MCF 10A (cell line): ENCODE results near the gene TGFB3. TPM values are rescaled to one million over a fixed set of nuclear protein-coding genes. Genes with fewer than 3 reads are reported as not detected.

Source experiments
- BruUV-seq: library from RNA; stranded (reverse); fragments of 400-500 nt; replicated peaks from 2 replicates; lab custom pipeline; 2021; lab: Mats Ljungman, UMichigan
- CTCF ChIA-PET: fragments of 300-600 bp; sonication (Branson Sonifier 250); formaldehyde crosslinking; extraction: SDS; loops from one replicate; lab custom pipeline; 2021; ENCODE audit warnings: antibody characterized with exemption, inconsistent platforms; lab: Yijun Ruan, JAX
- POLR2A ChIA-PET: fragments of 300-600, 350-650 bp; sonication (Branson Sonifier 250); formaldehyde crosslinking; extraction: SDS; loops from one replicate; lab custom pipeline; 2020; ENCODE audit warnings: antibody characterized with exemption, inconsistent platforms; lab: Yijun Ruan, JAX
- DNase-seq: peaks from one replicate; pipeline ENCODE4 v3.0.0-alpha.2; 2018; ENCODE audit not compliant: unreplicated experiment
- H3K27ac Mint-ChIP-seq: one replicate; pipeline ENCODE4 v1.8.0; 2022; ENCODE audit warnings: mild to moderate bottlenecking, low read depth, mixed read lengths; ENCODE audit not compliant: unreplicated experiment
- H3K27me3 Mint-ChIP-seq: one replicate; pipeline ENCODE4 v1.8.0; 2022; ENCODE audit warnings: mixed read lengths; ENCODE audit not compliant: insufficient read depth, unreplicated experiment
- H3K36me3 Mint-ChIP-seq: one replicate; pipeline ENCODE4 v1.8.0; 2022; ENCODE audit warnings: mild to moderate bottlenecking, moderate library complexity, mixed read lengths; ENCODE audit not compliant: insufficient read depth, unreplicated experiment
- H3K4me1 Mint-ChIP-seq: one replicate; pipeline ENCODE4 v1.8.0; 2022; ENCODE audit warnings: mixed read lengths; ENCODE audit not compliant: insufficient read depth, unreplicated experiment
- H3K4me3 Mint-ChIP-seq: one replicate; pipeline ENCODE4 v1.8.0; 2022; ENCODE audit warnings: mild to moderate bottlenecking, moderate library complexity, mixed read lengths; ENCODE audit not compliant: unreplicated experiment
- H3K9me3 Mint-ChIP-seq: one replicate; pipeline ENCODE4 v1.8.0; 2022; ENCODE audit warnings: mixed read lengths; ENCODE audit not compliant: unreplicated experiment
- intact Hi-C: fragments of 100-400 bp; cut with micrococcal nuclease; formaldehyde crosslinking; loops from 2 replicates; pipeline ENCODE4 v1.14.1; 2022
- total RNA-seq: library from RNA; stranded (reverse); gene quantifications from 2 replicates; pipeline ENCODE4 v1.2.3, GENCODE V29; 2022
- TF ChIP-seq, protein P1 (sequence below): fragments of 200-600 bp; IDR thresholded peaks from one replicate; pipeline ENCODE4 v1.8.0; 2022; ENCODE audit warnings: antibody characterized with exemption, mild to moderate bottlenecking; ENCODE audit not compliant: unreplicated experiment

TGFB3 gene
- total RNA-seq, 1 experiment from 2014 or later = 1.5 TPM

DNA sequence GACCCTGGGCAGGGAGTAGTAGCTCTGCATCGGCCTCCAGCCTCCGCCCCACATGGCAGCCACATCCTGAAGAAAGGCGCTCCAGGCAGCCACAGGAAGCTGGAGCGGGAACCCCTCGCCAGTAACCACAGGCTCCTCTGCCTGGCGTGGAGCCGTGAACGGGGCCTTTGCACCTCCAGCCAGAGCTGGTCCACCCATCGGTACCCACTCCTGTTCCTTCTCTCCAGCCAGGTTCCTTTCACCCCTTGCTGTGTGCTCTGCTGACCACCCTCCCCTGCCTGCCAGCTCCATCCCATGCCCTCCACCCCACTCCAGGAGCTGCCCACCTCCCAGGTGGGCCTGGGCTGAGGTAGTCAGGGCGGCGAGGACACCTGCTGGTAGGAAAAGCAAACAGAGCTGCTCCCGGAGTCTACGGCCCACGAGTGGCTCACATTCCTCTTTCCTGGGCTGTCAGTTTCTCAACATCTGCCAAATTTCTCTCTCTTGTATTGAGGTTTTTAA lies 2.7 kb downstream of the TGFB3 start:
- no TSS peak for BruUV-seq
- Mint-ChIP-seq H3K4me3 (no peak overlapping the region), H3K4me1 (peaks cover 27% of the 10 kb centered on the region), H3K9me3 (no peaks in the 10 kb centered on the region), H3K27ac (no peak overlapping the region), H3K27me3 (no peaks in the 10 kb centered on the region), H3K36me3 (peaks cover 4% of the 10 kb centered on the region)
- peak; percentile 24 for DNase-seq
- CTCF ChIA-PET = interaction anchor here (0.6 to 12.0 kb wide), 19 partner anchors 10 to 496 kb away, joined by 3 to 205 read pairs (median 5); no protein-coding TSS in a partner anchor
- POLR2A ChIA-PET = interaction anchor here (0.5 to 5.5 kb wide), 6 partner anchors 10 to 318 kb away, joined by 3 to 30 read pairs (median 4); partner anchors contain the start of gene ERG28
- intact Hi-C loops = no loop called here
- TF ChIP-seq, protein P1, sequence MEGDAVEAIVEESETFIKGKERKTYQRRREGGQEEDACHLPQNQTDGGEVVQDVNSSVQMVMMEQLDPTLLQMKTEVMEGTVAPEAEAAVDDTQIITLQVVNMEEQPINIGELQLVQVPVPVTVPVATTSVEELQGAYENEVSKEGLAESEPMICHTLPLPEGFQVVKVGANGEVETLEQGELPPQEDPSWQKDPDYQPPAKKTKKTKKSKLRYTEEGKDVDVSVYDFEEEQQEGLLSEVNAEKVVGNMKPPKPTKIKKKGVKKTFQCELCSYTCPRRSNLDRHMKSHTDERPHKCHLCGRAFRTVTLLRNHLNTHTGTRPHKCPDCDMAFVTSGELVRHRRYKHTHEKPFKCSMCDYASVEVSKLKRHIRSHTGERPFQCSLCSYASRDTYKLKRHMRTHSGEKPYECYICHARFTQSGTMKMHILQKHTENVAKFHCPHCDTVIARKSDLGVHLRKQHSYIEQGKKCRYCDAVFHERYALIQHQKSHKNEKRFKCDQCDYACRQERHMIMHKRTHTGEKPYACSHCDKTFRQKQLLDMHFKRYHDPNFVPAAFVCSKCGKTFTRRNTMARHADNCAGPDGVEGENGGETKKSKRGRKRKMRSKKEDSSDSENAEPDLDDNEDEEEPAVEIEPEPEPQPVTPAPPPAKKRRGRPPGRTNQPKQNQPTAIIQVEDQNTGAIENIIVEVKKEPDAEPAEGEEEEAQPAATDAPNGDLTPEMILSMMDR = peak; percentile 59

DNA sequence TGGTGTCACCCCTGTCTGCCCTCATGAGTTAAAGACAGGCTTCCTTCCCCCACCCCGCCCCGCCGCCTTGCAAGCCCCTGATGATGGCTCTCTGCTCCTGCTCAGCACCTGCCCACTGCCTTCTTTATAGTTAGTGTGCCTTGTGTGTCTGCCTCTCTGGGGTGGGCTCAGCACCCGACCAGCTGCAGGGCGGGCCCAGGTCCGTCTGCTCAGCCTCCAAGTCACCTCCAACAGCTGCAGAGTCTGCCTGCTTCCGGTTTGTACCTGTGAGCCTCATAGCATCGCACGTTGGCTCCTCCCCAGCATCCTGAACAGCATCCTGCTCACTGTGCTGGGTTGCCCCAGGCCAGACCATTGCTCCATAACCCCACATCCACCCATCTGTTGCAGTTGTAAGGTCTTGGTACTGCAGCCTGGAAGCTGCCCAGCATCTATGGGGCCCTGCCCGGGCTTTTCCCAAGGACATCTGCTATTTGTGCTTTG lies 3.5 kb downstream of the TGFB3 start:
- ChIA-PET CTCF (interaction anchor here (0.5 to 12.0 kb wide), 18 partner anchors 9 to 497 kb away, joined by 3 to 205 read pairs (median 5); no protein-coding TSS in a partner anchor), POLR2A (interaction anchor here (0.5 to 5.5 kb wide), 3 partner anchors 71 to 267 kb away, joined by 3 to 30 read pairs (median 11); no protein-coding TSS in a partner anchor)
- TF ChIP-seq, protein P1 = no peak
- intact Hi-C loops = no loop called here
- H3K27me3 Mint-ChIP-seq = no peaks in the 10 kb centered on the region
- BruUV-seq = no TSS peak
- DNase-seq = peak; percentile 33
- H3K27ac Mint-ChIP-seq = no peak overlapping the region
- H3K4me3 Mint-ChIP-seq = no peak overlapping the region
- no peaks in the 10 kb centered on the region for H3K9me3 Mint-ChIP-seq
- peaks cover 27% of the 10 kb centered on the region for H3K4me1 Mint-ChIP-seq
- peaks cover 4% of the 10 kb centered on the region for H3K36me3 Mint-ChIP-seq

DNA sequence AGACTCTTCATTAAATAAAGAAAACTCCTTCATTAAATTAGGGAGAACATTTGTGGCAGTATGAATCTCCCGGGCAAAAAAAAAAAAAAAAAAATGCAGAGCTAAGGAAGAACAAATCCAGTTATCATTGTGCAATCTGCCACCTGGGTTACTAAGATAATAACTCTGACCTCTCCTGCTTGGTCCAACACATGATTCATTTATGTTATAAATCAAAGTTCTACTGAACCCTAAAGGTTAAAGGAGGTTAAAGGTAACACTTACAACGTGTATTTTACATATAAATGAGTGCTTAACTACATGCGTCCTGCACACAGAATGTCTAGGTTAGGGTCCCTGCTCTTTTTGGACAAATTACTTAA lies 4.2 kb downstream of the TGFB3 start:
- Mint-ChIP-seq H3K9me3 (no peaks in the 10 kb centered on the region), H3K27me3 (no peaks in the 10 kb centered on the region), H3K27ac (no peak overlapping the region), H3K36me3 (peaks cover 4% of the 10 kb centered on the region), H3K4me3 (no peak overlapping the region), H3K4me1 (peaks cover 27% of the 10 kb centered on the region)
- CTCF ChIA-PET = interaction anchor here (0.7 to 12.0 kb wide), 6 partner anchors 59 to 293 kb away, joined by 3 to 154 read pairs (median 4); no protein-coding TSS in a partner anchor
- peak; percentile 46 for DNase-seq
- POLR2A ChIA-PET = interaction anchor here (0.7 to 1.4 kb wide), 5 partner anchors 9 to 269 kb away, joined by 3 to 5 read pairs (median 4); no protein-coding TSS in a partner anchor
- TF ChIP-seq, protein P1 = no peak
- intact Hi-C loops = no loop called here
- BruUV-seq = no TSS peak

DNA sequence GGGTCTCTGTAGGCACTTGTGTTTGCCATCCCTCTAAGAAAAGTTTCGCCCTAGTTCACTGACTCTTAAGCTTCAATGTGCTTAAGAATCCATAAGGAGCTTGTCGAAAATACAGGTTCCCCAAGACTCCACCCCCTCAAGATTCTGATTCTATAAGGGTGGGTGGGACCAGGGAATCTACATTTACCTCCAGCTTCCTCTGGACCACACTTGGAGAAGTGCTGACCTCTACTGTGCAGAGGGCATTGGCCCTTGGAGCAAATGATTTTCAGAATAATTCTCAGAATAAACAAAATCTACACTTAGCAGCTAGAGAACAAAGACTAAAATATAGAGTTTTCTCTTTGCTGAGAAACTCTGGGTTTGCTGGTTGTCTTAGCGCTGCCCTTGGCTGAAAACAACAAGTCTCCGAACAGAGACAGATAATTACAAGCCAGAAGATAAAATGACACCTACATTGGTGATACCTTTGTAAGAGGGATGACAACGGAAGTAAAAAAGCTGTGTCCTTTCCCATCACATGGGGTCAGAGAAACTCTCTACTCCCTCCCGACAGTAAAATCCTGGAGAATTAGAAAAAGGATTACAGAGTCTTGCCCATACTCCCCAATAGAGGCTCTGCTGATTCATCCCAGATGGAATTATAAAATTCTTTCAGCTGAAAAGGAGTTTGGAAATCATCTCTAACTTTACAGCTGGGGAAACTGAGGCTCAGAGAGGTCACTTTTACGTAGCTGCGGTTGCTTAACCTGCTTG lies 4.8 kb downstream of the TGFB3 start:
- no peak overlapping the region for H3K27ac Mint-ChIP-seq
- POLR2A ChIA-PET = interaction anchor here (0.7 to 1.4 kb wide), 5 partner anchors 9 to 268 kb away, joined by 3 to 5 read pairs (median 4); no protein-coding TSS in a partner anchor
- no peaks in the 10 kb centered on the region for H3K27me3 Mint-ChIP-seq
- no peaks in the 10 kb centered on the region for H3K9me3 Mint-ChIP-seq
- intact Hi-C loops = no loop called here
- H3K4me1 Mint-ChIP-seq = peaks cover 26% of the 10 kb centered on the region
- BruUV-seq = no TSS peak
- H3K36me3 Mint-ChIP-seq = peaks cover 4% of the 10 kb centered on the region
- no peak overlapping the region for H3K4me3 Mint-ChIP-seq
- DNase-seq = no peak
- TF ChIP-seq, protein P1 = no peak
- CTCF ChIA-PET = interaction anchor here (0.6 to 12.0 kb wide), 8 partner anchors 14 to 293 kb away, joined by 3 to 154 read pairs (median 4); no protein-coding TSS in a partner anchor
